ENCODE measurements around the gene APOA5. TPM values are rescaled to one million over a fixed set of nuclear protein-coding genes. Genes with fewer than 3 reads are reported as not detected.

The APOA5 gene
- total and polyA plus RNA-seq, 2 donors: 0.38 TPM; not detected in 1

DNA sequence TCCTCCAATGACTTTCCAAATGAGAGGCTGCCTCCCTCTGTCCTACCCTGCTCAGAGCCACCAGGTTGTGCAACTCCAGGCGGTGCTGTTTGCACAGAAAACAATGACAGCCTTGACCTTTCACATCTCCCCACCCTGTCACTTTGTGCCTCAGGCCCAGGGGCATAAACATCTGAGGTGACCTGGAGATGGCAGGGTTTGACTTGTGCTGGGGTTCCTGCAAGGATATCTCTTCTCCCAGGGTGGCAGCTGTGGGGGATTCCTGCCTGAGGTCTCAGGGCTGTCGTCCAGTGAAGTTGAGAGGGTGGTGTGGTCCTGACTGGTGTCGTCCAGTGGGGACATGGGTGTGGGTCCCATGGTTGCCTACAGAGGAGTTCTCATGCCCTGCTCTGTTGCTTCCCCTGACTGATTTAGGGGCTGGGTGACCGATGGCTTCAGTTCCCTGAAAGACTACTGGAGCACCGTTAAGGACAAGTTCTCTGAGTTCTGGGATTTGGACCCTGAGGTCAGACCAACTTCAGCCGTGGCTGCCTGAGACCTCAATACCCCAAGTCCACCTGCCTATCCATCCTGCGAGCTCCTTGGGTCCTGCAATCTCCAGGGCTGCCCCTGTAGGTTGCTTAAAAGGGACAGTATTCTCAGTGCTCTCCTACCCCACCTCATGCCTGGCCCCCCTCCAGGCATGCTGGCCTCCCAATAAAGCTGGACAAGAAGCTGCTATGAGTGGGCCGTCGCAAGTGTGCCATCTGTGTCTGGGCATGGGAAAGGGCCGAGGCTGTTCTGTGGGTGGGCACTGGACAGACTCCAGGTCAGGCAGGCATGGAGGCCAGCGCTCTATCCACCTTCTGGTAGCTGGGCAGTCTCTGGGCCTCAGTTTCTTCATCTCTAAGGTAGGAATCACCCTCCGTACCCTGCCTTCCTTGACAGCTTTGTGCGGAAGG is 40.9 kb upstream of the APOA5 start:
- 81% methylated on average over 13 of the region's 13 CpGs for WGBS
- H3K4me1 ChIP-seq (ENCODE audit: insufficient read depth): no peaks in the 10 kb centered on the region
- H3K27ac ChIP-seq (ENCODE audit: low read depth): no peak overlapping the region
- no peak overlapping the region for H3K4me3 ChIP-seq (ENCODE audit: low read depth, low read length)
- no peaks in the 10 kb centered on the region for H3K36me3 ChIP-seq (ENCODE audit: insufficient read depth)
- DNase-seq (ENCODE audit: extremely low spot score): no peak

DNA sequence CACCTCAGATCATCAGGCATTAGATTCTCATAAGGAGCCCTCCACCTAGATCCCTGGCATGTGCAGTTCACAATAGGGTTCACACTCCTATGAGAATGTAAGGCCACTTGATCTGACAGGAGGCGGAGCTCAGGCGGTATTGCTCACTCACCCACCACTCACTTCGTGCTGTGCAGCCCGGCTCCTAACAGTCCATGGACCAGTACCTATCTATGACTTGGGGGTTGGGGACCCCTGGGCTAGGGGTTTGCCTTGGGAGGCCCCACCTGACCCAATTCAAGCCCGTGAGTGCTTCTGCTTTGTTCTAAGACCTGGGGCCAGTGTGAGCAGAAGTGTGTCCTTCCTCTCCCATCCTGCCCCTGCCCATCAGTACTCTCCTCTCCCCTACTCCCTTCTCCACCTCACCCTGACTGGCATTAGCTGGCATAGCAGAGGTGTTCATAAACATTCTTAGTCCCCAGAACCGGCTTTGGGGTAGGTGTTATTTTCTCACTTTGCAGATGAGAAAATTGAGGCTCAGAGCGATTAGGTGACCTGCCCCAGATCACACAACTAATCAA is 40.2 kb upstream of the APOA5 start:
- 92% methylated on average over 7 of the region's 7 CpGs for WGBS
- no peaks in the 10 kb centered on the region for H3K36me3 ChIP-seq (ENCODE audit: insufficient read depth)
- no peaks in the 10 kb centered on the region for H3K4me1 ChIP-seq (ENCODE audit: insufficient read depth)
- no peak overlapping the region for H3K4me3 ChIP-seq (ENCODE audit: low read depth, low read length)
- DNase-seq (ENCODE audit: extremely low spot score): no peak
- no peak overlapping the region for H3K27ac ChIP-seq (ENCODE audit: low read depth)

DNA sequence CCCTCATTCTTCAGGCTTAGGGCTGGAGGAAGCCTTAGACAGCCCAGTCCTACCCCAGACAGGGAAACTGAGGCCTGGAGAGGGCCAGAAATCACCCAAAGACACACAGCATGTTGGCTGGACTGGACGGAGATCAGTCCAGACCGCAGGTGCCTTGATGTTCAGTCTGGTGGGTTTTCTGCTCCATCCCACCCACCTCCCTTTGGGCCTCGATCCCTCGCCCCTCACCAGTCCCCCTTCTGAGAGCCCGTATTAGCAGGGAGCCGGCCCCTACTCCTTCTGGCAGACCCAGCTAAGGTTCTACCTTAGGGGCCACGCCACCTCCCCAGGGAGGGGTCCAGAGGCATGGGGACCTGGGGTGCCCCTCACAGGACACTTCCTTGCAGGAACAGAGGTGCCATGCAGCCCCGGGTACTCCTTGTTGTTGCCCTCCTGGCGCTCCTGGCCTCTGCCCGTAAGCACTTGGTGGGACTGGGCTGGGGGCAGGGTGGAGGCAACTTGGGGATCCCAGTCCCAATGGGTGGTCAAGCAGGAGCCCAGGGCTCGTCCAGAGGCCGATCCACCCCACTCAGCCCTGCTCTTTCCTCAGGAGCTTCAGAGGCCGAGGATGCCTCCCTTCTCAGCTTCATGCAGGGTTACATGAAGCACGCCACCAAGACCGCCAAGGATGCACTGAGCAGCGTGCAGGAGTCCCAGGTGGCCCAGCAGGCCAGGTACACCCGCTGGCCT is 38.7 kb upstream of the APOA5 start:
- no peak for DNase-seq (ENCODE audit: extremely low spot score)
- no peak overlapping the region for H3K27ac ChIP-seq (ENCODE audit: low read depth)
- 96% methylated on average over 17 of the region's 17 CpGs for WGBS
- H3K36me3 ChIP-seq (ENCODE audit: insufficient read depth): no peaks in the 10 kb centered on the region
- H3K4me1 ChIP-seq (ENCODE audit: insufficient read depth): no peaks in the 10 kb centered on the region
- no peak overlapping the region for H3K4me3 ChIP-seq (ENCODE audit: low read depth, low read length)

DNA sequence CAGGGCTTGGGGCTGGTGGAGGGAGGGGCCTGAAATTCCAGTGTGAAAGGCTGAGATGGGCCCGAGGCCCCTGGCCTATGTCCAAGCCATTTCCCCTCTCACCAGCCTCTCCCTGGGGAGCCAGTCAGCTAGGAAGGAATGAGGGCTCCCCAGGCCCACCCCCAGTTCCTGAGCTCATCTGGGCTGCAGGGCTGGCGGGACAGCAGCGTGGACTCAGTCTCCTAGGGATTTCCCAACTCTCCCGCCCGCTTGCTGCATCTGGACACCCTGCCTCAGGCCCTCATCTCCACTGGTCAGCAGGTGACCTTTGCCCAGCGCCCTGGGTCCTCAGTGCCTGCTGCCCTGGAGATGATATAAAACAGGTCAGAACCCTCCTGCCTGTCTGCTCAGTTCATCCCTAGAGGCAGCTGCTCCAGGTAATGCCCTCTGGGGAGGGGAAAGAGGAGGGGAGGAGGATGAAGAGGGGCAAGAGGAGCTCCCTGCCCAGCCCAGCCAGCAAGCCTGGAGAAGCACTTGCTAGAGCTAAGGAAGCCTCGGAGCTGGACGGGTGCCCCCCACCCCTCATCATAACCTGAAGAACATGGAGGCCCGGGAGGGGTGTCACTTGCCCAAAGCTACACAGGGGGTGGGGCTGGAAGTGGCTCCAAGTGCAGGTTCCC is 38.0 kb upstream of the APOA5 start, which contains the start of gene APOC3:
Gene APOC3, plus strand, starts transcription at position 383 of the 659 bp plus-strand sequence. CDS start 676 bp downstream, outside the sequence.
- H3K4me1 ChIP-seq (ENCODE audit: insufficient read depth): no peaks in the 10 kb centered on the region
- DNase-seq (ENCODE audit: extremely low spot score): no peak
- H3K27ac ChIP-seq (ENCODE audit: low read depth): no peak within 1 kb of the TSS
- H3K4me3 ChIP-seq (ENCODE audit: low read depth, low read length): no peak within 1 kb of the TSS
- WGBS: 74% methylated on average over 9 of the region's 9 CpGs
- H3K36me3 ChIP-seq (ENCODE audit: insufficient read depth): no peaks in the 10 kb centered on the region

DNA sequence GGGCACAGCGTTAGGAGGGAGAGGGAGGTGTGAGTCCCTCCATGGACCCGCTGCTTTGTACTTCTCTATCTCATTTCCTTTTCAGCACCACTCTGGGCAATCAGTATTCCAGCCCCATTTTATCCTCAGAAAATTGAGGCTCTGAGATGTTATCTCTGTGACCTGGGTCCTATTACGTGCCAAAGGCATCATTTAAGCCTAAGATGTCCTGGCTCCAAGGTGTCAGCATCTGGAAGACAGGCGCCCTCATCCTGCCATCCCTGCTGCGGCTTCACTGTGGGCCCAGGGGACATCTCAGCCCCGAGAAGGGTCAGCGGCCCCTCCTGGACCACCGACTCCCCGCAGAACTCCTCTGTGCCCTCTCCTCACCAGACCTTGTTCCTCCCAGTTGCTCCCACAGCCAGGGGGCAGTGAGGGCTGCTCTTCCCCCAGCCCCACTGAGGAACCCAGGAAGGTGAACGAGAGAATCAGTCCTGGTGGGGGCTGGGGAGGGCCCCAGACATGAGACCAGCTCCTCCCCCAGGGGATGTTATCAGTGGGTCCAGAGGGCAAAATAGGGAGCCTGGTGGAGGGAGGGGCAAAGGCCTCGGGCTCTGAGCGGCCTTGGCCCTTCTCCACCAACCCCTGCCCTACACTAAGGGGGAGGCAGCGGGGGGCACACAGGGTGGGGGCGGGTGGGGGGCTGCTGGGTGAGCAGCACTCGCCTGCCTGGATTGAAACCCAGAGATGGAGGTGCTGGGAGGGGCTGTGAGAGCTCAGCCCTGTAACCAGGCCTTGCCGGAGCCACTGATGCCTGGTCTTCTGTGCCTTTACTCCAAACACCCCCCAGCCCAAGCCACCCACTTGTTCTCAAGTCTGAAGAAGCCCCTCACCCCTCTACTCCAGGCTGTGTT is 37.2 kb upstream of the APOA5 start:
- WGBS: 70% methylated on average over 16 of the region's 16 CpGs
- Histone ChIP-seq H3K4me1 (ENCODE audit: insufficient read depth) (no peaks in the 10 kb centered on the region), H3K36me3 (ENCODE audit: insufficient read depth) (no peaks in the 10 kb centered on the region), H3K4me3 (ENCODE audit: low read depth, low read length) (no peak overlapping the region), H3K27ac (ENCODE audit: low read depth) (no peak overlapping the region)
- DNase-seq (ENCODE audit: extremely low spot score): no peak

DNA sequence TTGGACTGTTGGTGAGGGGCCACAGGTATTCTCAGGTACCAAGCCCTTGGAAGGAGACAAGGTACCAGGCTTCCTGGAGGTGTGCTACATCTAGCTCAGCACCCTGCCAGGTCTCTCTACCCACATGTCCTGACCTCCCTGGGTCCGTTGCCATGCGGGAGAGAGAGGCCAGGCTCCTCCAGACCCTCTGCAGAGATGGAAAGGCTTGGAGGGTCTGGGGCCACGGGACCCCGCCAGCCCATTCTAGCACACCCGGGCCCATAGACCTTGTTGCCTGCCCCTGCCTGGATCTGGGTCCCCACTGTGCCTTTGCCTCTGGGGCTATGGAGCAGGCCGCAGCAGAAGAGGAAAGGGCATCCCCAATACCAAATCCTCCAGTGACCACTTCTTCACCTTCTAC is 35.8 kb upstream of the APOA5 start:
- Histone ChIP-seq H3K27ac (ENCODE audit: low read depth) (no peak overlapping the region), H3K36me3 (ENCODE audit: insufficient read depth) (no peaks in the 10 kb centered on the region), H3K4me3 (ENCODE audit: low read depth, low read length) (no peak overlapping the region), H3K4me1 (ENCODE audit: insufficient read depth) (no peaks in the 10 kb centered on the region)
- DNase-seq (ENCODE audit: extremely low spot score): no peak
- WGBS: 94% methylated on average over 6 of the region's 6 CpGs

DNA sequence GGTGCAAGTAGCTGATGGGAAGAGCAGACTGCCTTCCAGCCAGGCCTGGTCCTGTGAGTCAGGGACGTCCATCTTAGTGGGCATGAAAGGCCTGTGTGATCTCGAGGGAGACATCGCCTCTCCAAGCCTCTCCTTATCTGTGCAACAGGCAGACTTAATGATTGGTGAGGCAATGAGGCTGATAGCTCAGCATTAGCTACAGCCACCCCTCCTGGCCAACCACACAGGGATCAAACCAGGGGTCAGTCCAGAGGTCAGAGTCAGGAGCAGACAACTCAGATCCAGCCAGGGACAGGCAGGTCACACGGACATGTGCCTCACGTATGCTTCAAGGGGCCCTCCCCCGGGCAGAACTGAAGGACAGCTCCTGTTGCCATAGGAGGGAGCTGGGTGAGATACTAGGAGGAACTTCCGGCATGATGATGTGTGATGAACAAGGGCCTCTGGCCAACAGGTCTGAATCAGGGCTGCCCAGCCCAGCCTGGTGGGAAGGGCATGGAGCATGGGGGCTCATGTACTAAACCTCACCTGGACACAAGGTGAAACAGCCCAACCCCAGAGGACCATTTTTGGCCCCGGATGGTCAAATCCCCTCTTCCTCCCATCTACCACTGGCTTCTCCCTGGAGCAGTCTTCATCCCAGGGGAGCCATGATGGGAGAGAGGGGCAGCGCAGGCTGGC is 35.2 kb upstream of the APOA5 start:
- no peaks in the 10 kb centered on the region for H3K36me3 ChIP-seq (ENCODE audit: insufficient read depth)
- DNase-seq (ENCODE audit: extremely low spot score): no peak

DNA sequence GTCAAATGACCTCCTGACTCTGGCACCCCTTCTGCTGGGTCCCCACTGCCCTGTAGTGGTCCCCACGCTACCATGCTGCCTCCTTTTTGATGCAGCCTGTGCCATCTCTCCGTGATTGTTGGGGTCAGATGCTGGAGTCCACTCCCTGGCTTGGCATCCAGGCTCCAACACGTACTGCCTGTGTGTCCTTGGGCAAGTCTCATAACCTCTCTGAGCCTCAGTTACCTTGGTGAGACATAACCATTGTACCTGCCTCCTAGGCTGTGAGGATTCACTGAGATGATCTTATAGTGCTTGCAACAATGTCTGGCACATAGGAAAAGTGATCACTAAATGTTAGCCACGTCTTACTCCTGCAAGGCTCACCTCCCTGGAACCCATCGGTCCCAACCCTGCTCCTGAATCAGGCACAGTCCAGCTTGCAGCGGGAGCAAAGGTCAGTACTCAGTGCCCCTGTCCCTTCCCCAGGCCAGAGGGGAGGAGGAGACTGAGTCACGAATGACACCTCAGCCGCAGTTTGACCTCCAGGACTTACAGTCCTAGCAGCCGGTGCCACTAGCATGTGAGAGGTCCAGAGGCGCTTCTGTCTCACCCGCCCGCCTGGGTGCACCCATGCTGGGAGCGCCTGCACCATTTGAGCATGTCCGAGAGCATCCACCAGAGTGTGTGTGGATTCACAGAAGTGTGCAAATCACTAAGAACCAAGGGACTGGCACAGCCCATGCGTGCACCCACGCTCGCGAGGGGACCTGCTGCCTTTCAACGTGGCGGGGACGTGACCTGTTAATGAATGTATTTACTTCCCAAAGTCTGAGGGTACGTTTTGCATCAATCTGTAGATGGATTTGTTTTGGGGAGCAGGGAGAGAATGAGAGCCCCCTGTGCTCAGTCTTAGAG is 34.4 kb upstream of the APOA5 start:
- 77% methylated on average over 22 of the region's 22 CpGs for WGBS
- Histone ChIP-seq H3K4me3 (ENCODE audit: low read depth, low read length) (no peak overlapping the region), H3K36me3 (ENCODE audit: insufficient read depth) (no peaks in the 10 kb centered on the region), H3K4me1 (ENCODE audit: insufficient read depth) (no peaks in the 10 kb centered on the region), H3K27ac (ENCODE audit: low read depth) (no peak overlapping the region)
- no peak for DNase-seq (ENCODE audit: extremely low spot score)

More for the DNA sequence above, 35.2 kb upstream of the APOA5 start:
- Histone ChIP-seq H3K27ac (ENCODE audit: low read depth) (no peak overlapping the region), H3K4me1 (ENCODE audit: insufficient read depth) (no peaks in the 10 kb centered on the region), H3K4me3 (ENCODE audit: low read depth, low read length) (no peak overlapping the region)
- 73% methylated on average over 9 of the region's 9 CpGs for WGBS

DNA sequence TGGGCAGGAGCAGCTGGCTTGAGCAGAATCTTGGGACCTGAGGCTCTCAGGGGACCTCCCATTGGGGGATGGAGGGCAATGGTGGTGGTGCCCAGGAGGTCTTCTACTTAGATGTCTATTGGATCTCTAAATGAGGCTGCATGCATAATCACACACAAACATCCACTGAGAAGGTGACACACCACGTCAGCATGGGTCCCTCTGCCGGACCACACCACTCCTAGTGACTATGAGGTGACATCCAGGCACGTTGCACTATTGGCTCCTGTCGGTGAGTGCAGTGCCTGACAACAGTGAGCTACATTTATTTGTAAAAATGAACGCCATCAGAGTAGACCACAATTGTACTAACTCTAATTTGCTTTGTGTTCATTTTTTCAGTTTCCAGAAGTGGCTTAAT is 33.8 kb upstream of the APOA5 start:
- WGBS: 78% methylated on average over 5 of the region's 5 CpGs
- no peak overlapping the region for H3K27ac ChIP-seq (ENCODE audit: low read depth)
- no peaks in the 10 kb centered on the region for H3K36me3 ChIP-seq (ENCODE audit: insufficient read depth)
- no peak overlapping the region for H3K4me3 ChIP-seq (ENCODE audit: low read depth, low read length)
- H3K4me1 ChIP-seq (ENCODE audit: insufficient read depth): no peaks in the 10 kb centered on the region
- DNase-seq (ENCODE audit: extremely low spot score): no peak

DNA sequence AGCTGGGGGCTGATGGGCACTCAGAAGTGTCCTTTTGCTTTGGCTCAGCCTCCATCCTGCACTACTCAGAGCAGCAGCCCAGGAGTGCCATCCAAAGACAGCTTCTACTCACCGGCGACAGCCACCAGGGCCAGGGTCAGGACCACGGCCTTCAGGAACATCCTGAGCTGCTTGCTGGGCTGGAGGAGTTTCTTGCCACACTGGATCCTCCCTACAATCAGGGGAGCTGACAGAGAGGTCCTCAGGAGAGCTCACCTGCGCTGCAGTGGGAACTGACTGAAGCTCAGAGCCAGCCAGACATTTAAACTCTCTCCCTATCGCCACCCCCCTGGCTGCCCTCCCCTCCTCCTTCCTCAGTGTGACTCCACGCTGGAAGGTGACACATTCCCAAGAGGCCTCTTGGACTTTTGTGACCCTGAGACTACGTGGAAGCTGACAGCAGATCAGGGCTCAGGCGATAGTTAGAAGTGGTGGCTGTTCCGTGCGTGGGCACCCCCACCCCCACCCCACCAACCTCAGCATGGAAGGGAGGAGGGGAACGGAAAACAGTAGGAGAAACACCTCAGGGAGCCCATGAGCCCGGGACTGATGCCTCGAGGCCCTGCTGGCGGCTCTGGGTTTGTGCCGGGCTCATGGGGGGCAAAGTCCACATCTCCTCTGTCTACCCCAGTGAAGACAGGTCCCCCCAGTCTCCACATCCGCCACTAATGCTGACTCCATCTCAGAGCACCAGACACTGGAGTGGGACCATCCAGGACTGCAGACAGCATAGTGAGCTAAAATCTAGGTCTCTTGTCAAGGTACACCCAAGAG is 31.6 kb upstream of the APOA5 start, which contains the start of gene APOA4:
Gene APOA4, minus strand, starts transcription at position 274 of the 813 bp plus-strand sequence. Its CDS starts 113 bp downstream, at position 161.
- DNase-seq (ENCODE audit: extremely low spot score): no peak
- 80% methylated on average over 16 of the region's 16 CpGs for WGBS
- no peak within 1 kb of the TSS for H3K4me3 ChIP-seq (ENCODE audit: low read depth, low read length)
- no peaks in the 10 kb centered on the region for H3K36me3 ChIP-seq (ENCODE audit: insufficient read depth)
- H3K27ac ChIP-seq (ENCODE audit: low read depth): no peak within 1 kb of the TSS
- H3K4me1 ChIP-seq (ENCODE audit: insufficient read depth): no peaks in the 10 kb centered on the region

DNA sequence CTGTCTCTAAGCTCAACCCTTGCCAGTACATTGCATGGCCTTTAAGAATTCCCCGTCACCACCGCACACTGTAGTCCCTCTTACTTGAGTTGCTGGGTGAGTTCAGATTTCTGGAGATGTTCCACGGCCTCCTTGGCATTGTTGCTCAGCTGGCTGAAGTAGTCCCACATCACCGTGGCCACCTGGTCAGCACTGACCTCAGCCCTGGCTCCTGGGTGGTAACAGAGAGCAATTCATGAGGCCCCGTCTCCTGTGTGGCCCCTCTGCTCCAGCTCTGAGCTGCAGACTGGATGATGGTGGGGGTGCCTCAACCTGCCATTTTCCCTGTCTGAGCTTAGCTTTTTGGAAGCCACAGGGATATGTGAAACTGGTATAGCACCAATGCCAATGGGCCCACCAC is 30.9 kb upstream of the APOA5 start:
- no peak for DNase-seq (ENCODE audit: extremely low spot score)
- Histone ChIP-seq H3K27ac (ENCODE audit: low read depth) (no peak overlapping the region), H3K4me1 (ENCODE audit: insufficient read depth) (no peaks in the 10 kb centered on the region), H3K4me3 (ENCODE audit: low read depth, low read length) (no peak overlapping the region), H3K36me3 (ENCODE audit: insufficient read depth) (no peaks in the 10 kb centered on the region)
- WGBS: 70% methylated on average over 5 of the region's 5 CpGs

Data from urinary bladder (tissue), 4 donors.